NCI-H146 (cell line): ENCODE results near the gene ZNF775.

Source experiments
- DNase-seq: peaks from one replicate; lab custom pipeline; 2025; lab: John Stamatoyannopoulos, UW

ZNF775 gene

DNA sequence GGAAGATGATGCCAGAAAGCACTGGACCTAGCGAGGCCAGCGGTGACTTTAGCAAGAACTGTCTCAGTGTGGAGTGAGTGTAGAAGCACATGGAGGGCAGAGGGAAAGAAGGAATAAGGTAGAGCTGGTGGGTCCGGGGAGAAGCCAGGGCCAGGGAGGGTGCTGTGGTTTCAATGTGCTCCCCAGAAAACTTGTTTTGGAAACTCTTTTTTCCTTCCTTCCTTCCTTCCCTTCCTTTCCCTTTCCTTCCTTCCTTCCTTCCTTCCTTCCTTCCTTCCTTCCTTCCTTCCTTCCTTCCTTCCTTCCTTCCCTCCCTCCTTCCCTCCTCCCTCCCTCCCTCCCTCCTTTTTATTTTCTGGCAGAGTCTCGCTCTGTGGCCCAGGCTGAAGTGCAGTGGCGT, 32.2 kb upstream of the ZNF775 start:
- no peak for DNase-seq

DNA sequence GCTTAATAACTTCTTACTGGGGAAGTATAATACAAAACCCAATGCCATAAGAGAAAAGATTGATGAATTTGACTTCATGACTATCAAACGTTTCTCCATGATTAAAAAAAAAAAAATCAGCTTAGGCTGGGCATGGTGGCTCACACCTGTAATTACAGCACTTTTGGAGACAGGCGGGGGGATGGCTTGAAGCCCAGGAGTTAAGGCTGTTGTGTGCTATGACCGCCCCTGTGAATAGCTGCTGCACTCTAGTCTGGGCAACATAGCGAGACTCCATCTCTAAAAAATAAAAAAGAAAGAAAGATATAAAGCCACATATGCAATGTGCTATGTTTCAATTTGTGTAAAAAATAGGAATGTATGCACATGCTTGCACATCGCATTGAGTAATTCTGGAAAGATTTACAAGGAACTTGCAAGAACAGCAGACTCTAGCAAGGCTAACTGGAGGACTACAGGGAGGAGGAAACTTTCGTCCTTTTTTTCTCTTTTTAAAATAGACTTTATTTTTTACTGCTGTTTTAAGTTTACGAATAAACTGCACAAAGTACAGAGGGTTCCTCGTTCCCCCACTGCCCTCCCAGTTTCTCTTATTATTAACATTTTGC, 27.4 kb upstream of the ZNF775 start:
- DNase-seq = no peak

DNA sequence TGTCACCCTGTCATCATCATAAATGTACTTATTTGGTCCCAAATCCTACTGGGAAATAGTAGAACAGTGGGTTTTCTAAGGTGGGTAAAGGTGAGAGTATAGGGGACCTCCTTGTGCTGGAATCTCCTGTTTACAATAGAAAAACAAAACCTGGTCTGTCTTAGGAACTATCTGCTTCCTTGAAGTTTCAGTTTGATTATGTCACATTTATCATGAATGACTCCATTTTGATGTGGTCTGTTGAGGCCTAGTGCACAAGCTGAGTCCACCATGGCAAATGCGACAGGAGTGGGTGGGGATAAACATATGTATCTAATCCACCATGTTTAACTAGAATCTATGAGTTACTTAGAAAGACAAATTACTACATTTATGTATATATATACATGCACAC, 23.5 kb upstream of the ZNF775 start:
- DNase-seq = no peak

DNA sequence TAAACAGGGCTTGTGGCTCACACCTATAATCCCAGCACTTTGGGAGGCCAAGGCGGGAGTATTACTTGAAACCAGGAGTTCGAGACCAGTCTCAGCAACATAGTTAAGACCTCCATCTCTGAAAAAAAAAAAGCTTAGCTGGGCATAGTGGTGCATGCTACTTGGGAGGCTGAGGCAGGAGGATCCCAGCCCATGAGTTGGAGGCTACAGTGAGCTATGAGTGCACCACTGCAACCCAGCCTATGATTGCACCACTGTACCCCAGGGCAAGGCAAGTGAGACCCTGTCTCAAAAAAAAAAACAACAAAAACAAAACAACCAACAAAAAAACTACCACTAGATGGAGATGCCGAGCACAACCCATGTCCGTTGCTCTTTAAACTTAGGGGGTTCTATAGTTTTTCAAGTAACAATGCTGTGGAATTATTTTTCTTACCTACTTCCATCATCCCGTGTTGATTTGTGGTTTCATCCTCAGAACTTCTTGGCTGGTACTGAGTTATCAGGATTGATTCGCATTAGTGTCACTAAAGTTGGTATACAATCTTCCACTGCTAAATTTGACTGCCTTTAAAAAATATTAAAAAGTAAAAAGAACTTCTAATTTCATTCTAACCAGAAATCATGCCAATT, 22.7 kb upstream of the ZNF775 start:
- no peak for DNase-seq

DNA sequence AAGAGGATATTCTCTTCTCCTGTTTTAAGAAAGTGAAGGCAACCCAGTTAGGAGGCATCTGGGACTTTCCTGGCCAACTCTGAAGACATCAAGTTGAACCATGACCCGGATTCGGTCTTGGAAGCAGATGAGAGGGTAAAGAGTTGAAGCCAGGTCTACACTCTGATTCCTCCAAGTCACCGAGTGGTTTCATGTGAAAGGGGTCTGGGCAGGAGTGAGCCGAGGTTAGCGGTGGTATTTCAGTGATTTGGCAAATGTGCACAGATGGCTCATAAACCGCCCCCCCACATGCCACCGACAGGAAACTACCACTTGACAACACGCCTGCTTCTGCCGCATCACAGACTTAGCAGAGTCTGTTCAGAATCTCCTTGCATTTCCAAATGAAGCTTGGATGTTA, 21.9 kb upstream of the ZNF775 start:
- no peak for DNase-seq

DNA sequence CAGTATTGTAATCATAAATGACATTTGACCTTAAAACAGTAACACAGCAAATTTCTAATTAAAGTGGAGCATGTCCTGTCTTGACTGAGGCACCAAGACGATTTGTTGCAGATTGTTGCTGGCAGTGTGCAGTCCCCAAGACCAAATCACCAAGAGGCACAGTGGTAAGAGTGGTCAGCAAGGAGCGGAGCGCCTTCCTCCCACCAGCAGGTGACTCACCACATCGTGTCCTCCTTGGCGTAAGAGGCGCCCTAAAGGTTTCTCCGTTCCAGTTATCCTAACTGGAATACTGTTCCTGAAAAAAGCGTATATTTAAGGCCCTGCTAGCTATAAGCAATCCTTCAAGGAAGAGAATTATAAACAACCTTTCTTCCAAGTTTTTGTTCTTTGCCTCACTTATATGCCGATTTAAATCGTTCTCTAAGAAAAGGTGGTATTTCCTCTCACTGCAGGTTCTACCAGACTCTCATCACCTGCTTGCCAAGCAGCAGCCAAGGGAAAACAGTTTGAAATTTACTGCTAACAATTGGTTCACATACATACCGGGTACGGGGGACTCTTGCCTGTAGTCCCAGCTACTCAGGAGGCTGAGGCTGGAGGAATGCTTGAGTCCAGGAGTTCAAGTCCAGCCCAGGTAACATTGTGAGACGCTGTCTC, 21.2 kb upstream of the ZNF775 start:
- no peak for DNase-seq

DNA sequence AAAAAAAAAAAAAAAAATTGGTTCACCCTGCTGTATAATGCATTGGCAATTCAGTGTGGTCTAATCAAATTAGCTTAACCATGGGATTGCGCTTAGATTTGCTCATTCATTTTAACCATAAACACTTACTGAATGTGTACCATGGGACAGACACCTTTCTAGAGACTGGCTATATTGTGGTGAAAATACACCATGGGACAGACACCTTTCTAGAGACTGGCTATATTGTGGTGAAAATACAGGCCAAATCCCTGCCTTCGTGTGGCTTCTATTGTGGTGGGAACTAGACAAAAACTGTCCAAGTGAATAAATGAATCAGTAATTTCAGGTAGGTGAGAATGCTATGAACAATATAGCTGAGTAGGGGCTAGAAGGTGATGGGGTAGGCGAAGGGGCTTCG, 20.7 kb upstream of the ZNF775 start:
- no peak for DNase-seq

DNA sequence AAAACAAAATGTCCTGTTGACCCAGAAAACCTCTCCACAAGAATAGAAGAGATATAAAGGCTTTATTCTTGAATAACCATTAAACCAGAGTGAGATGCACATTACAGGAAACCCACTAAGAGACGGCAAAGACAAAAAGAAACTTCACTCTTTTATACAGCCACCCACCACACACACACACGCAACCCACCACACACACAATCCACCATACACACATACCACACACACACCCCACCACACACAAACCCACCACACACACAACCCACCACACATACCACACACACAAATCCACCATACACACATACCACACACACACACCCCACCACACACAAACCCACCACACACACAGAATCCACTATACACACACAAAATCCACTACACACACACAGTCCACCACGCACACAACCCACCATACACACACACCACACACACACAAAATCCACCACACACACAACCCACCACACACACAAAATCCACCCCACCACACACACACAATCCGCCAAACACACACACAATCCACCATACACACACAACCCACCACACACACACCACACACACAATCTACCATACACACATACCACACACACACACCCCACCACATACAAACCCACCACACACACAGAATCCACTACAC, 20.0 kb upstream of the ZNF775 start:
- no peak for DNase-seq

DNA sequence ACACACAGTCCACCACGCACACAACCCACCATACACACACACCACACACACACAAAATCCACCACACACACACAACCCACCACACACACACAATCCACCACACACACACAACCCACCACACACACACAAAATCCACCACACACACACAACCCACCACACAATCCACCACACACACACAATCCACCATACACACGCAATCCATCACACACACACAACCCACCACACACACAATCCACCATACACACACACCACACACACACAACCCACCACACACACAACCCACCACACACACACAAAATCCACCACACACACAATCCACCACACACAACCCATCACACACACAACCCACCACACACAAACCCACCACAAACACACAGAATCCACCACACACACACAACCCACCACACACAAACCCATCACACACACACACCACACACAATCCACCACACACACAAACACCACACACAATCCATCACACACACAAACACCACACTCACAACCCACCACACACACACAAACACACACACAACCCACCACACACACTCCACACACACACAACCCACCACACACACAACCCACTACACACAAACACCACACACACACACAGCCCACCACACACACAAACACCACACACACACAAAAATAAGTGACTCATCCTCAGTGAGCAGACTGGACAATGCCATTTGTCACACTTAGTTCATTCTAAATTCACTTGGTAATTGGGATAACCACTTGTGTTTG, 19.3 kb upstream of the ZNF775 start:
- DNase-seq = no peak

DNA sequence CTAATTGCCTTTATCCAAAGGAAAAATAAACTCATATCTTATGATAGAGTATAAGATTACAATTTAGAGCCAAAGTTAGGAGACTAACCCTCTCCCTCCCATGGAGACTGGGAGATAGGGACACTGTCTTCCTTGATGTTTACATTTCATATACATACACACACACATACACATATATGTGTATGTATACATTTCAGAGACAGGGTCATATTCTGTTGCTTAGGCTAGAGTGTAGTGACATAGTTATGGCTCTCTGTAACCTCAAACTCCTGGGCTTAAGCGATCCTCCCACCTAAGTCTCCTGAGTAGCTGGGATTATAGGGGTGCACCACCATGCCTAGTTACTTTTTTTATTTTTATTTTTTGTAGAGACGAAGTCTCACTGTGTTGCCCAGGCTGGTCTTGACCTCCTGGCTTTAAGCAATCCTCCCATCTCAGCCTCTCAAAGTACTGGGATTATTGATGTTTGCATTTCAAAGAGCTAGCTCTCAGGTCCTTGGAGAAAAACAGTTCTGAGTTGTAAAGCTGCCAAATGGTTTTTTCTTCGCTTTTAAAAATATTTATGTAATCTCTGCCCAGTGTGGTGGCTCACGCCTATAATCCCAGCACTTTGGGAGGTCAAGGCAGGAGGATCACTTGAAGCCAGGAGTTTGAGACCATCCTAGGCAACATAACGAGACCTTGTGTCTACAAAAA, 18.6 kb upstream of the ZNF775 start:
- DNase-seq = no peak

DNA sequence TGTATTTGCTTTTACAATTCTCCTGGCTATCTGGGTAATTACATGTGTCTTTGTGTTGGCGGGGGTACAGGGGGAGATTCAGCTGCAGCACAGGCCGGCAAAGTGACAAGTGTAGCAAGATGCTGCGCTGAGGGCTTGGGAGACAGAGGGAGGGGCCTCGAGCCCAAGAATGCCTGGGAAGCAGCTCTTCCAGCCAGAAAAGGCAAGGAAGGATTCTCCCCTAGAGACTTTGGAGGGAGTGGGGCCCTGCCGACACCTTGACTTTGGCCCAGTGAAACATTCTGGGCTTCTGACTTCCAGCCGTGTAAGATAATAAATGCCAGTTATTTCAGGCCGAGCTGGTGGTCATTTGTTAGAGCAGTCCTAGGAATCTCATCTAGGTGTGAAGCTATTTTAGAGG, 17.7 kb upstream of the ZNF775 start:
- DNase-seq = no peak

DNA sequence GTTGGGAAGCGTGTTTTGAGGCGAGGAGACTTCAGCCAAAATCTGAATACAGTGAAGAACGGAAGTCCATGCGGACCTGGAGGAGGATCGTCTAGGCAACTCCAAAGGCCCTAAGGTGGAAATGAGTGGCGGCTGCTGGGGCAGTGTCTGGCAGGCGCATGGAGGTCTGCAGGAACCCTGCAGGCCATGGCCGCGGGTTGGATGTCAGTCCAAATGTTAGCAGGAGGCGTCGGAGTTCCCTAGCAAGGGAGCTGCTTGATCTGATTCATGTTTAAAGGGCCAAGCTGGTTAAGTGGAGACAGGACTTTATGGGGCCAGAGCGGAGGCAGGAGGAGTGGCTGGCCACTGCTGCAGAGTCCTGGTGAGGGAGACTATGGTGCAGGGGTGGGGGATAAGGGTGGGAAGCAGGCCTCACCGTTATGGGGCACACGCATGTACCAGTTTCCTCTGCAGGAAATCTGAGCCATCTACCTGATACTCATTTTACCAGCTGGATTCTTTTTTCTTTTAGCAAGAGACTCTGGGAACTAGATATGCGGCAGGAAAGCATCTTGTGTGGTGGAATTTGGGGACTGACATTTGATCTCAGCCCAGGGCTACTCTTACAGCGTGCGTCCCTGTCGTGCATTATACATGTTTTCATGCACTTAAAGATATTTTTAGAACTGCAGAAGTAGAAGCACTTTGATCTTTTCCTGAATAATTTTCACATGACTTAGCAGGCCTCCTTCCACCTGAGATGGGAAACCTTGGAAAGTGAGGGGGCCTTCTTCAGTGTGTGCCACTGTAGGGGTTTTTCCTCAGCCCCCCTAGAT, 17.1 kb upstream of the ZNF775 start:
- DNase-seq = no peak

DNA sequence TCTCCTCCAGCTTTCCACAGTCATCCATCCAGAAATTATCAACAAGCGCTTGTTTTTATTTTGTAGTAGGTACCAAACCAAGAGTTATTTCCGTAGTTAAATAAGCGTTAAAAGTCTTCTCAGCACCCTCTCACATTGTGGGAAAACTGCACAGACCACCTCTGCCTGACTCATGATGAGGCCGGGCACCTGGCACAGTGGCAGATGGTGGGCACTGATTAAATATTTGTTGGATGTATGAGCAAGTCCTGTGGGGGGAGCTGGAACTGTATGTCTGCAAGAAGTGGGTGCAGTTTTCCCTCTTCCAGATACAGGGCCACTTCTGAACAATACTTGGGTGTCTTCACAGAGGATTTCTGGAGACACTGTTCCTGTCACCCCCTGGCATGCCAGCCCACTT, 15.8 kb upstream of the ZNF775 start:
- DNase-seq = no peak

DNA sequence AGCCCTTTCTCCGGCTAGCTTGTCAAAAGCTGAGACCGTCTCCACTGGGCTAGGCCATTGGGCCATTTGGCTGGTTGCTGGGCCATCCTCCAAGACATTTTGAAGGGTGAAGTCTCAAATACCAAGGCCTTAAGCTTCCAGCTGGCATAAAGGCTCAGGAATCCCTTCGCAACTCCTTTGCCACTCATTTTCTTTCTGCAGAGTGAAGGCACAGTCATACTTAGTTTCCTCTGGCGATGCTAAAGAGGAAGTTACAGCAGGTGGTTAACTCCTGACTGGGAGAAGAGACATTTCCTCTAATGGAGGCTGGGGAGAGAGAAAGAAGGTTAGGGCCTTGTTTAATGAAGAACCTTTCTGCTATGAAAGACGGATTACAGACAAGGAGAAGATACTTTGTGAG, 15.3 kb upstream of the ZNF775 start:
- DNase-seq = no peak

DNA sequence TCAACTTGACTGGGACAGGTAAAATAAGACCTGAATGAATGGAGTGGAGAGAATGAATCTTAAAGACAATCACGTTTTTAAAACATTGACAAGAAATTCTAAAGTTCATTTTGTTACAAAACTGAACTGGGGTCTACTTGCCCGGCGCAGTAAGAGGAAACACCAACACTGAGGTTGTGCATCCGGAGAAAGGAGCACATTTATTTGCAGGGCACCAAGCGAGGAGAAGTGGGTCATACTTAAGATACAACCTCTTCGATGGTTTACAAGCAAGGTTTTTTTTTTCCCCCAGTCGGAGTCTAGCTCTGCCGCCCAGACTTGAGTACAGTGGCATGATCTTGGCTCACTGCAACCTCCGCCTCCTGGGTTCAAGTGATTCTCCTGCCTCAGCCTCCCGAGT, 13.9 kb upstream of the ZNF775 start:
- DNase-seq = no peak

DNA sequence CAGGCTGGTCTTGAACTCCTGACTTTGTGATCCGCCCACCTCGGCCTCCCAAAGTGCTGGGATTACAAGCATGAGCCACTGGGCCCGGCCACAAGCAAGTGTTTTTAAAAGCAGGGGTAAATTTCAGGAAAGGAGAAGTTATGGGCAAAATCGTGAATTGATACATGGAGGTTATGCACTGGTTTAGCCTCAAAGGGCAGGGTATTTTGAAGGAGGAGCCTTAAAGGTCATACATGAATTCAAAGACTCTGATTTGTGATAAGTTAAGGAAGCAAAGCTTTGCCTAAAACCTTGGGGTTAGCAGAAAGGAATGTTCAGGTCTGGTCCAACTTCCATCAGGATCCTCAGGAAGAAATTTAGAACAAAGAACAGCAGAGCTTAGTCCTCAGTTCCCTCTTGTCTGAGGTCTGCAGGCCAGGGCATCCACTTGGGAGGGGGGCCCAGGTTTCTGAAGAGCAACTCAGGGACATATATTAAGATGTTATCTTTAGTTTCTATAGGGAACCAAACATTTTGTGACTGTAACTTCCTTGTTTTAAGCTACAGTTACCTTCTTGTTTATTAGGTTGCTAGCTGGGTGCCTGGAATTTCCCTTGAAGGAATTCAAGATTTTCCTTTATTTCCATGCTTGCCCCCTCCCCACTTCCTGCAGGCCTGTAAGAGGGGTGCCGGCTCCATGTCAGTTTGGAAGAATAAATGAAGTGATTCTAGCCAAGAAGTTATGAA, 13.3 kb upstream of the ZNF775 start:
- no peak for DNase-seq

DNA sequence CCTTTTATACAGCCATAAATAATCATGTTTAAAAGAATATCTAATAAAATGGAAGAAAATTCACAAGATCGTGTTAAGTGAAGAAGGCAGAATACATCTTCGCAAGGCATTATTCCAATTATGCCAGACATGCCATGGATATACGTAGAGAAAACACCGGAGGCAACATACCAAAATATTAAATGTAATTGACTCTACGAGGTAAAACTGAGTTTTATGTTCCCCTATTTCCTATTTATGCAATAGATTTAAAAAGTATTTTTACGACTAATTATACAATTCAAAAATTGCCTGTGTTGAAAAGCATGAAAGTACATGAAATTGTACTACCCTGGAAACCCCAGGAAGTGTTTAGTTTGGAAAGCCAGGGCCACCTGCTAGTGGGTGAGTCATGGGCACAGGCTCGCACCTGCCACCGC, 11.4 kb upstream of the ZNF775 start:
- DNase-seq = peak; percentile 94

DNA sequence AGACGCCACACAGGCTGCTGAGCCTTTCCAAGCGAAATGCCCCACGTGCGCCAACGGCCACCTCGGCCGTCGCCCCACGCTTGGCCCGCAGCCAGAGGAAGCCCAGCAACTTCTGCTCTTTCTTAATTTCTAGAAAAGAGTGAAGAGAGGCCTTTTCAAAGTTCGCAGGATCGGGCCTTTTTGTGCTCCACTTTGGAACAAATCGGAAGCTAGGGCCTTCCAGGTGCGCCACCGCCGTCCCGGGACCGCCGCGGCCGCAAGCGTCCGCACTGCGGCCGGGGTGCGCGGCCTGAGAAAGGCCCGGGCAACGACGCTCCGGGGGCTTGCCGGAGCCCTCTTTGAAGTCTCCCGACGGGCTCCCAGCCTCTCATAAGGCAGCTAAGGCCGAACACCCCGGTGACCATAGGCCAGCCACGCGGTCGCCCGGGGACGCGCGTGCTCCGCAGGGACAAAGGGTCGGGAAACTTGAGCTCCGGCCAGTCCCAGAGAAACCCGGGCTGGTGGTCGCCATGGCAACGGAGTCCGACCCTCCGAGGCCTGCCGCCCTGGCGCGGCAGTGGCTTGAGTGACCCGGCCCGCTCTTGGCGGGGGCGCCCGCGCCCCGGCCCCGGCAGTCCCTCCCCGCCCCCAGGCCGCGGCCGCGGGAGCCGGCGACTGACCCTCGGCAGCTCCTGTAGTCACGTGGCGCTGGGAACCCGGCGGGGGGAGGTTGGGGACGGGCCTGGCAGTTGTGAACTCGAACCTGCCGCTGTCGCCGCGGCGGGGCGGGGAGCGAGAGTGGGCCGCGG, 10.8 kb upstream of the ZNF775 start, which contains the start of gene REPIN1:
TSS of gene REPIN1 (plus strand) at position 727 of the 788 bp plus-strand sequence. CDS start 890 bp downstream, outside the sequence.
- DNase-seq = peak; percentile 91
